Epithelial cell of proximal tubule (primary cell): ENCODE data around the gene ZNF524. TPM values are rescaled to one million over a fixed set of nuclear protein-coding genes. Genes with fewer than 3 reads are reported as not detected.
A peak's percentile ranks its signal among the peaks of the same experiment; 100 is the strongest.
"Not testable (repeated sequence)": the region's sequence is repeated elsewhere in the genome, so short reads cannot be mapped to it uniquely, and the experiment has no call there.

Experiments
- DNase-seq: peaks from one replicate; pipeline ENCODE4 v3.0.0-alpha.2; 2011; ENCODE audit warnings: low read depth
- H3K4me3 ChIP-seq: 2 replicates; pipeline ENCODE4 v1.5.1; 2011; ENCODE audit warnings: low read depth, mild to moderate bottlenecking, low read length
- CTCF ChIP-seq: conservative IDR thresholded peaks from 2 replicates; pipeline ENCODE4 v1.5.1; 2012; ENCODE audit warnings: low read depth, mild to moderate bottlenecking, low read length
- total RNA-seq: library from RNA; depleted of rRNA; stranded (reverse); fragments of >200 nt; gene quantifications from 2 replicates; pipeline ENCODE4 v1.2.3, GENCODE V29; 2015

ZNF524 gene
- total RNA-seq, 1 donor from 2014 or later, result 18.0 TPM

- TF ChIP-seq CTCF, result no peak
- no peak overlapping the region for H3K4me3 ChIP-seq
- no peak for DNase-seq
These were observed 21.9 kb upstream of the ZNF524 start for GRCh38 chr19:55578031-55578760.

GRCh38 chr19:55578761-55579747 is 21.0 kb upstream of the ZNF524 start:
- TF ChIP-seq CTCF, result no peak
- DNase-seq, result no peak
- peak overlapping the region; percentile 81 for H3K4me3 ChIP-seq

- TF ChIP-seq CTCF, result no peak
- H3K4me3 ChIP-seq, result peak overlapping the region; percentile 81
- DNase-seq, result no peak
These were observed 20.1 kb upstream of the ZNF524 start for GRCh38 chr19:55579766-55580621.

GRCh38 chr19:55580628-55581144 is 19.4 kb upstream of the ZNF524 start, which contains the start of gene ZNF579:
Gene ZNF579 (minus strand): TSS chr19:55580848. CDS start chr19:55579639, 1,209 bp downstream.
- peak within 1 kb of the TSS; percentile 81 for H3K4me3 ChIP-seq
- no peak for TF ChIP-seq CTCF
- DNase-seq, result no peak

- no peak for TF ChIP-seq CTCF
- no peak for DNase-seq
- peak overlapping the region; percentile 81 for H3K4me3 ChIP-seq
These were observed 18.8 kb upstream of the ZNF524 start for GRCh38 chr19:55581145-55581822.

- peak overlapping the region; percentile 81 for H3K4me3 ChIP-seq
These were observed 18.3 kb upstream of the ZNF524 start for GRCh38 chr19:55581823-55582223.

GRCh38 chr19:55582284-55582683 is 17.8 kb upstream of the ZNF524 start:
- peak overlapping the region; percentile 81 for H3K4me3 ChIP-seq
- not testable (repeated sequence) for DNase-seq

More at GRCh38 chr19:55581823-55582223, 18.3 kb upstream of the ZNF524 start:
- peak; percentile 95 for DNase-seq
- TF ChIP-seq CTCF, result no peak

GRCh38 chr19:55583897-55584296 is 16.2 kb upstream of the ZNF524 start:
- not testable (repeated sequence) for DNase-seq, H3K4me3 ChIP-seq
